Endothelial cell of umbilical vein (primary cell): ENCODE measurements around the gene PIP4P1.

ENCODE experiments used
- CTCF ChIP-seq, 2 donors: IDR thresholded peaks; 1 replicate in 1 of 2; 2 replicates in 1 of 2; pipeline ENCODE4 v1.5.1; 2011; ENCODE audit warnings: low read length in 2 of 2, mild to moderate bottlenecking in 2 of 2, moderate library complexity in 2 of 2, control low read depth in 1 of 2, inconsistent platforms in 1 of 2, low read depth in 1 of 2; ENCODE audit not compliant: insufficient read depth in 1 of 2; ENCODE audit errors: extremely low read depth in 1 of 2
- EZH2 ChIP-seq: IDR thresholded peaks from 2 replicates; pipeline ENCODE4 v1.6.1; 2012; ENCODE audit warnings: borderline replicate concordance, low read depth, mild to moderate bottlenecking, moderate library complexity, low read length, inconsistent platforms; ENCODE audit not compliant: severe bottlenecking
- FOS ChIP-seq: IDR thresholded peaks from 2 replicates; pipeline ENCODE4 v1.6.1; 2011; ENCODE audit warnings: mild to moderate bottlenecking, low read length, moderate library complexity, borderline replicate concordance; ENCODE audit not compliant: insufficient read depth
- GATA2 ChIP-seq: IDR thresholded peaks from 2 replicates; pipeline ENCODE4 v1.7.0; 2011; ENCODE audit warnings: low read depth, mild to moderate bottlenecking, moderate library complexity, mixed read lengths, low read length; ENCODE audit not compliant: insufficient read length, insufficient read depth
- JUN ChIP-seq: IDR thresholded peaks from 2 replicates; pipeline ENCODE4 v1.6.1; 2011; ENCODE audit warnings: borderline replicate concordance, low read depth; ENCODE audit not compliant: insufficient read length, insufficient read depth
- MAX ChIP-seq: IDR thresholded peaks from 2 replicates; pipeline ENCODE4 v1.6.1; 2011; ENCODE audit not compliant: insufficient read depth, insufficient read length
- POLR2A ChIP-seq: IDR thresholded peaks from 2 replicates; pipeline ENCODE4 v1.6.1; 2012; ENCODE audit warnings: low read depth, mild to moderate bottlenecking, control low read depth, low read length
- POLR2AphosphoS5 ChIP-seq: IDR thresholded peaks from 2 replicates; pipeline ENCODE4 v1.6.1; 2012; ENCODE audit warnings: low read depth, mild to moderate bottlenecking, control low read depth, low read length, moderate library complexity; ENCODE audit not compliant: insufficient read depth

GRCh38 chr14:20508367-20508766, 47.1 kb upstream of the PIP4P1 start:
- TF ChIP-seq CTCF (IDR thresholded peaks at IDR 0.05; ENCODE audit: extremely low read depth in 1 of 2, insufficient read depth in 1 of 2, low read depth in 1 of 2, low read length in 2 of 2), result no peak
- TF ChIP-seq EZH2, result no peak
- TF ChIP-seq JUN, result no peak
- TF ChIP-seq POLR2AphosphoS5, result no peak
- no peak for TF ChIP-seq POLR2A
- TF ChIP-seq FOS, result no peak
- TF ChIP-seq MAX, result no peak
- TF ChIP-seq GATA2, result no peak
